Fibroblast of lung (primary cell): ENCODE data around the gene DDX28.
"Not testable (repeated sequence)": the region's sequence is repeated elsewhere in the genome, so short reads cannot be mapped to it uniquely, and the experiment has no call there.

ENCODE experiments used
- EZH2 ChIP-seq: IDR thresholded peaks from 2 replicates; pipeline ENCODE4 v1.5.1; 2012; ENCODE audit warnings: low read length, control low read depth, mild to moderate bottlenecking; ENCODE audit errors: missing control alignments
- TF ChIP-seq, protein P1 (sequence below), 2 donors: IDR thresholded peaks in 1 of 2; conservative IDR thresholded peaks in 1 of 2; 1 replicate in 1 of 2; 2 replicates in 1 of 2; pipeline ENCODE4 v1.5.1; 2011 to 2012; ENCODE audit warnings: low read length in 2 of 2, control low read depth in 1 of 2, inconsistent platforms in 1 of 2, low read depth in 1 of 2, mild to moderate bottlenecking in 1 of 2

DNA sequence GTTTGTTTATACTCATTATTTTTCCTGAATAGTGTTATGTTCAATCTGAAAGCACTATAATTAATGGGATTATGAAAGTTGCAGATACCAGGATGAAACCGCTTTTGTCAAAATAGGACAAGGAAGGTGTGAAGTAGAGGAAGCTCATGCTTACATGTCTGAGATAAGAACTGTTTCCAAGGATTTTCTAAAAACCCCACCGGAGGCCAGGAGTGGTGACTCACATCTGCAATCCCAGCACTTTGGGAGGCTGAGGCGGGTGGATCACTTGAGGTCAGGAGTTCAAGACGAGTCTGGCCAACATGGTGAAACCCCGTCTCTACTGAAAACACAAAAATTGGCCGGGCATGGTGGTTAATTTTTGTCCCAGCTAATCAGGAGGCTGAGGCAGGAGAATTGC, 7.1 kb upstream of the DDX28 start:
- TF ChIP-seq, protein P1, sequence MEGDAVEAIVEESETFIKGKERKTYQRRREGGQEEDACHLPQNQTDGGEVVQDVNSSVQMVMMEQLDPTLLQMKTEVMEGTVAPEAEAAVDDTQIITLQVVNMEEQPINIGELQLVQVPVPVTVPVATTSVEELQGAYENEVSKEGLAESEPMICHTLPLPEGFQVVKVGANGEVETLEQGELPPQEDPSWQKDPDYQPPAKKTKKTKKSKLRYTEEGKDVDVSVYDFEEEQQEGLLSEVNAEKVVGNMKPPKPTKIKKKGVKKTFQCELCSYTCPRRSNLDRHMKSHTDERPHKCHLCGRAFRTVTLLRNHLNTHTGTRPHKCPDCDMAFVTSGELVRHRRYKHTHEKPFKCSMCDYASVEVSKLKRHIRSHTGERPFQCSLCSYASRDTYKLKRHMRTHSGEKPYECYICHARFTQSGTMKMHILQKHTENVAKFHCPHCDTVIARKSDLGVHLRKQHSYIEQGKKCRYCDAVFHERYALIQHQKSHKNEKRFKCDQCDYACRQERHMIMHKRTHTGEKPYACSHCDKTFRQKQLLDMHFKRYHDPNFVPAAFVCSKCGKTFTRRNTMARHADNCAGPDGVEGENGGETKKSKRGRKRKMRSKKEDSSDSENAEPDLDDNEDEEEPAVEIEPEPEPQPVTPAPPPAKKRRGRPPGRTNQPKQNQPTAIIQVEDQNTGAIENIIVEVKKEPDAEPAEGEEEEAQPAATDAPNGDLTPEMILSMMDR (conservative IDR thresholded peaks at IDR 0.05 in 1 of 2, IDR thresholded peaks at IDR 0.05 in 1 of 2; ENCODE audit: low read depth in 1 of 2, low read length in 2 of 2): not testable (repeated sequence)
- TF ChIP-seq EZH2: not testable (repeated sequence)
